IMR-90 (cell line): ENCODE results near the gene MRC1. TPM values are rescaled to one million over a fixed set of nuclear protein-coding genes. Genes with fewer than 3 reads are reported as not detected.

ENCODE experiments used
- ATAC-seq: fragments of 200-7000 bp; cut with Tn5 transposase; 2 replicates; pipeline ENCODE4 v1.9.1; 2020; ENCODE audit warnings: low read depth, mild to moderate bottlenecking, moderate library complexity
- BruUV-seq: library from RNA; stranded (reverse); fragments of 400-500 nt; replicated peaks from 2 replicates; lab custom pipeline; 2021; lab: Mats Ljungman, UMichigan
- CTCF ChIA-PET: fragments of 300-600 bp; formaldehyde crosslinking; extraction: SDS; loops from one replicate; lab custom pipeline; 2021; ENCODE audit warnings: antibody characterized with exemption; lab: Yijun Ruan, JAX
- POLR2A ChIA-PET: fragments of 300-600 bp; sonication (Branson Sonifier 250); formaldehyde crosslinking; loops from one replicate; lab custom pipeline; 2022; ENCODE audit warnings: antibody characterized with exemption; ENCODE audit not compliant: unreplicated experiment; lab: Charles Lee
- DNase-seq: peaks from one replicate; pipeline ENCODE4 v3.0.0; 2013
- H2AFZ ChIP-seq: replicated peaks from 2 replicates; pipeline ENCODE3; 2013; ENCODE audit warnings: low read length, mild to moderate bottlenecking; ENCODE audit not compliant: poor library complexity
- H2AK5ac ChIP-seq: 2 replicates; pipeline ENCODE4 v1.6.1; 2013; ENCODE audit warnings: low read depth, low read length, inconsistent platforms
- H2AK9ac ChIP-seq: replicated peaks from 2 replicates; pipeline ENCODE3; 2013; ENCODE audit warnings: mild to moderate bottlenecking, low read depth, low read length, moderate library complexity; ENCODE audit not compliant: poor library complexity
- H2BK120ac ChIP-seq: 2 replicates; pipeline ENCODE4 v1.6.1; 2013; ENCODE audit warnings: low read depth, low read length, inconsistent platforms
- H2BK15ac ChIP-seq: 3 replicates; pipeline ENCODE4 v1.6.1; 2013; ENCODE audit warnings: low read depth, low read length, inconsistent platforms
- H2BK20ac ChIP-seq: 2 replicates; pipeline ENCODE4 v1.6.1; 2013; ENCODE audit warnings: low read depth, mild to moderate bottlenecking, inconsistent platforms, low read length, moderate library complexity
- H2BK5ac ChIP-seq: 2 replicates; pipeline ENCODE4 v1.6.1; 2013; ENCODE audit warnings: mild to moderate bottlenecking, low read depth, low read length, inconsistent platforms; ENCODE audit not compliant: poor library complexity, severe bottlenecking
- H3K14ac ChIP-seq: replicated peaks from 2 replicates; pipeline ENCODE4 v1.6.1; 2013; ENCODE audit warnings: low read depth, low read length, inconsistent platforms
- H3K18ac ChIP-seq: 2 replicates; pipeline ENCODE4 v1.6.1; 2013; ENCODE audit warnings: low read depth, low read length, control low read depth
- H3K23ac ChIP-seq: 2 replicates; pipeline ENCODE4 v1.6.1; 2013; ENCODE audit warnings: low read depth, low read length, inconsistent platforms
- H3K27ac ChIP-seq: 2 replicates; pipeline ENCODE4 v1.5.1; 2013; ENCODE audit warnings: mild to moderate bottlenecking, control low read depth, low read length; ENCODE audit not compliant: insufficient read depth
- H3K27me3 ChIP-seq: 2 replicates; pipeline ENCODE4 v1.6.1; 2013; ENCODE audit warnings: low read length; ENCODE audit not compliant: control insufficient read depth, insufficient read depth
- H3K36me3 ChIP-seq: 2 replicates; pipeline ENCODE4 v1.6.1; 2013; ENCODE audit warnings: low read length, mixed read lengths; ENCODE audit not compliant: control insufficient read depth, insufficient read depth
- H3K4ac ChIP-seq: 2 replicates; pipeline ENCODE4 v1.6.1; 2013; ENCODE audit warnings: low read depth, low read length, inconsistent platforms
- H3K4me1 ChIP-seq: 2 replicates; pipeline ENCODE4 v1.6.1; 2013; ENCODE audit warnings: low read length, mixed read lengths; ENCODE audit not compliant: control insufficient read depth, insufficient read depth
- H3K4me2 ChIP-seq: 2 replicates; pipeline ENCODE4 v1.6.1; 2013; ENCODE audit warnings: low read depth, mild to moderate bottlenecking, control low read depth, low read length, moderate library complexity
- H3K4me3 ChIP-seq: 2 replicates; pipeline ENCODE4 v1.5.1; 2013; ENCODE audit warnings: low read depth, mild to moderate bottlenecking, control low read depth, low read length, moderate library complexity; ENCODE audit not compliant: insufficient read depth
- H3K56ac ChIP-seq: 2 replicates; pipeline ENCODE4 v1.6.1; 2013; ENCODE audit warnings: low read length, inconsistent platforms; ENCODE audit not compliant: insufficient read depth; ENCODE audit errors: extremely low read depth
- H3K79me1 ChIP-seq, 2 experiments: 2 replicates each; pipeline ENCODE4 v1.6.1; 2013; ENCODE audit warnings: low read length in 2 of 2, inconsistent platforms in 1 of 2, low read depth in 1 of 2
- H3K9ac ChIP-seq: 2 replicates; pipeline ENCODE4 v1.6.1; 2013; ENCODE audit warnings: low read depth, low read length, control low read depth
- H3K9me1 ChIP-seq: 2 replicates; pipeline ENCODE4 v1.6.1; 2013; ENCODE audit warnings: low read length, inconsistent platforms; ENCODE audit not compliant: insufficient read depth
- H3K9me3 ChIP-seq: 2 replicates; pipeline ENCODE4 v1.6.1; 2013; ENCODE audit warnings: low read length; ENCODE audit not compliant: control insufficient read depth, insufficient read depth
- H4K20me1 ChIP-seq: 2 replicates; pipeline ENCODE4 v1.6.1; 2013; ENCODE audit warnings: low read length, inconsistent platforms; ENCODE audit not compliant: insufficient read depth
- H4K5ac ChIP-seq: 2 replicates; pipeline ENCODE4 v1.6.1; 2013; ENCODE audit warnings: mild to moderate bottlenecking, low read depth, low read length, control low read depth
- H4K8ac ChIP-seq, 2 experiments: 2 replicates each; pipeline ENCODE4 v1.6.1; 2013; ENCODE audit warnings: low read depth in 2 of 2, low read length in 2 of 2, control low read depth in 1 of 2, inconsistent platforms in 1 of 2
- H4K91ac ChIP-seq: 2 replicates; pipeline ENCODE4 v1.6.1; 2013; ENCODE audit warnings: low read depth, low read length, inconsistent platforms; ENCODE audit not compliant: insufficient read depth
- CEBPB ChIP-seq: IDR thresholded peaks from 2 replicates; pipeline ENCODE4 v1.6.1; 2012; ENCODE audit warnings: low read depth, low read length, improper control_type of control experiment
- CTCF ChIP-seq: conservative IDR thresholded peaks from 2 replicates; pipeline ENCODE4 v1.5.1; 2012; ENCODE audit warnings: mild to moderate bottlenecking, low read depth, low read length, improper control_type of control experiment
- FOS ChIP-seq: fragments of 150-350 bp; IDR thresholded peaks from 2 replicates; pipeline ENCODE4 v1.6.1; 2016; ENCODE audit warnings: low read depth, low read length
- MAFK ChIP-seq: IDR thresholded peaks from 2 replicates; pipeline ENCODE4 v1.6.1; 2012; ENCODE audit warnings: low read depth, low read length, improper control_type of control experiment
- MXI1 ChIP-seq: IDR thresholded peaks from 2 replicates; pipeline ENCODE4 v1.6.1; 2012; ENCODE audit warnings: low read depth, mild to moderate bottlenecking, low read length, moderate library complexity, borderline replicate concordance
- NFE2L2 ChIP-seq: fragments of 150-350 bp; IDR thresholded peaks from 2 replicates; pipeline ENCODE4 v1.6.1; 2016; ENCODE audit warnings: low read depth, mild to moderate bottlenecking, low read length
- POLR2A ChIP-seq: IDR thresholded peaks from 2 replicates; pipeline ENCODE4 v1.6.1; 2012; ENCODE audit warnings: mild to moderate bottlenecking, low read depth, low read length
- RAD21 ChIP-seq: IDR thresholded peaks from 2 replicates; pipeline ENCODE4 v1.6.1; 2012; ENCODE audit warnings: low read length, improper control_type of control experiment
- WGBS, 2 experiments: methylation state at CpG; one replicate each; pipeline versions ENCODE4 v1.1.5 to v1.1.7; 2013; ENCODE audit warnings: missing lambda C conversion rate in 2 of 2; ENCODE audit not compliant: insufficient read length in 1 of 2; ENCODE audit errors: extremely low coverage in 2 of 2; 5-methylcytosine and 5-hydroxymethylcytosine counted together
- dilution Hi-C: fragments of 300-500 bp; cut with HindIII; formaldehyde crosslinking; loops from one replicate; pipeline ENCODE4 v1.14.3; 2018; ENCODE audit warnings: low sequenced_read_pairs; ENCODE audit not compliant: unreplicated experiment
- in situ Hi-C: fragments of 300-500 bp; cut with MboI; formaldehyde crosslinking; loops from 3 replicates; pipeline ENCODE4 v1.14.3; 2019; ENCODE audit warnings: low sequenced_read_pairs, inconsistent platforms, mixed read lengths
- intact Hi-C: fragments of 100-400 bp; cut with micrococcal nuclease; formaldehyde crosslinking; loops from 2 replicates; pipeline ENCODE4 v1.10.0; 2022
- polyA plus RNA-seq, 3 experiments: library from polyadenylated mRNA; depleted of rRNA; stranded (reverse); fragments of >200 nt; gene quantifications; 2 replicates each; pipeline ENCODE4 v1.2.3, GENCODE V29; 2012; ENCODE audit warnings: low replicate concordance in 1 of 3
- total RNA-seq: library from RNA; depleted of rRNA; stranded (reverse); fragments of >200 nt; gene quantifications from 2 replicates; pipeline ENCODE4 v1.2.3, GENCODE V29; 2012
- TF ChIP-seq, protein P1 (sequence below): fragments of 150-350 bp; IDR thresholded peaks from 2 replicates; pipeline ENCODE4 v1.6.1; 2017; ENCODE audit warnings: mild to moderate bottlenecking, antibody characterized with exemption, low read length, low read depth

Gene MRC1
- total and polyA plus RNA-seq, 2 of the 4 experiments (the other 2 are of a cell fraction), result not detected

GRCh38 chr10:17913604-17914003 lies 104.5 kb downstream of the MRC1 start:
- Histone ChIP-seq H3K36me3 (no peaks in the 10 kb centered on the region), H4K5ac (no peak overlapping the region), H2BK5ac (no peak overlapping the region), H3K4ac (no peak overlapping the region), H3K18ac (no peak overlapping the region), H3K14ac (no peak overlapping the region), H2BK15ac (no peak overlapping the region), H3K4me3 (no peak overlapping the region), H3K4me1 (no peaks in the 10 kb centered on the region), H2BK120ac (no peak overlapping the region), H3K27me3 (no peaks in the 10 kb centered on the region), H4K20me1 (no peaks in the 10 kb centered on the region), H3K9me1 (no peaks in the 10 kb centered on the region), H2BK20ac (no peak overlapping the region), H3K27ac (no peak overlapping the region), H4K8ac (no peak overlapping the region), H4K91ac (no peak overlapping the region), H3K4me2 (no peak overlapping the region), H3K79me1 (no peaks in the 10 kb centered on the region), H3K56ac (no peak overlapping the region), H2AFZ (no peak overlapping the region), H2AK5ac (no peak overlapping the region), H3K23ac (no peak overlapping the region), H3K9me3 (no peaks in the 10 kb centered on the region), H2AK9ac (no peak overlapping the region), H3K9ac (no peak overlapping the region)
- DNase-seq, result no peak
- no TSS peak for BruUV-seq
- POLR2A ChIA-PET, result no interaction called here
- ATAC-seq, result no peak
- intact Hi-C loops (no loop called here), dilution Hi-C loops (no loop called here), in situ Hi-C loops (no loop called here)
- 60% methylated on average over 3 of the region's 5 CpGs; no CpG with 5 or more reads in 1 of the 2 experiments for WGBS, 2 experiments
- CTCF ChIA-PET, result interaction anchor here (0.6 kb wide), 1 partner anchor 18 kb away, joined by 6 read pairs; no protein-coding TSS in a partner anchor
- TF ChIP-seq FOS (no peak), CTCF (no peak), POLR2A (no peak), NFE2L2 (no peak), RAD21 (no peak), MXI1 (no peak), MAFK (no peak), CEBPB (no peak)
- TF ChIP-seq, protein P1, sequence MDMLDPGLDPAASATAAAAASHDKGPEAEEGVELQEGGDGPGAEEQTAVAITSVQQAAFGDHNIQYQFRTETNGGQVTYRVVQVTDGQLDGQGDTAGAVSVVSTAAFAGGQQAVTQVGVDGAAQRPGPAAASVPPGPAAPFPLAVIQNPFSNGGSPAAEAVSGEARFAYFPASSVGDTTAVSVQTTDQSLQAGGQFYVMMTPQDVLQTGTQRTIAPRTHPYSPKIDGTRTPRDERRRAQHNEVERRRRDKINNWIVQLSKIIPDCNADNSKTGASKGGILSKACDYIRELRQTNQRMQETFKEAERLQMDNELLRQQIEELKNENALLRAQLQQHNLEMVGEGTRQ, result no peak
